ENCODE measurements around the gene LHCGR.

DNA sequence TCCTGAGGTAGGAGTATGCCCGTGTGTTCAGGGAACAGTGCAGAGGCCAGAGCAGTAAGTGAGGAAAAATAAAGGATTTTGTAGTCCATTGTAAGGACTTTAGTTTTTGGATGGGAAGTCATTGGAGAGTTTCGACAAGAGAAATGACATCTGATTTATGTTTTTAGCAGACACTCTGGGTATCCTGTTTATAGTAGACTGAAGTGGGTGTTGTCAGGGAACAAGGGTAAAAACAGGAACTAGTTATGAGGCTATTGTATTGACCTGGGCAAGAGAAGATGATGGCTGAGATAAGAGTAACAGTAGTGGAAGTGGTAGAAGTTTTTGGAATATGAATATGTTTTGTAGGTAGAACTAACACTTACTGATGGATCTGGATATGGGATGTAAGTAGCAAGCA, 78.1 kb downstream of the LHCGR start:
- TF ChIP-seq, protein P1, sequence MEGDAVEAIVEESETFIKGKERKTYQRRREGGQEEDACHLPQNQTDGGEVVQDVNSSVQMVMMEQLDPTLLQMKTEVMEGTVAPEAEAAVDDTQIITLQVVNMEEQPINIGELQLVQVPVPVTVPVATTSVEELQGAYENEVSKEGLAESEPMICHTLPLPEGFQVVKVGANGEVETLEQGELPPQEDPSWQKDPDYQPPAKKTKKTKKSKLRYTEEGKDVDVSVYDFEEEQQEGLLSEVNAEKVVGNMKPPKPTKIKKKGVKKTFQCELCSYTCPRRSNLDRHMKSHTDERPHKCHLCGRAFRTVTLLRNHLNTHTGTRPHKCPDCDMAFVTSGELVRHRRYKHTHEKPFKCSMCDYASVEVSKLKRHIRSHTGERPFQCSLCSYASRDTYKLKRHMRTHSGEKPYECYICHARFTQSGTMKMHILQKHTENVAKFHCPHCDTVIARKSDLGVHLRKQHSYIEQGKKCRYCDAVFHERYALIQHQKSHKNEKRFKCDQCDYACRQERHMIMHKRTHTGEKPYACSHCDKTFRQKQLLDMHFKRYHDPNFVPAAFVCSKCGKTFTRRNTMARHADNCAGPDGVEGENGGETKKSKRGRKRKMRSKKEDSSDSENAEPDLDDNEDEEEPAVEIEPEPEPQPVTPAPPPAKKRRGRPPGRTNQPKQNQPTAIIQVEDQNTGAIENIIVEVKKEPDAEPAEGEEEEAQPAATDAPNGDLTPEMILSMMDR (conservative IDR thresholded peaks at IDR 0.05; ENCODE audit: low read depth in 2 of 2), result no peak
- TF ChIP-seq POLR2AphosphoS5 (IDR thresholded peaks at IDR 0.05; ENCODE audit: low read depth) (no peak), EZH2phosphoT487 (IDR thresholded peaks at IDR 0.05; ENCODE audit: unreplicated experiment) (no peak), EZH2 (IDR thresholded peaks at IDR 0.05; ENCODE audit: low read depth, unreplicated experiment) (no peak), CREB1 (CRISPR knock-in tag; IDR thresholded peaks at IDR 0.05; ENCODE audit: low read depth) (no peak), ZNF331 (CRISPR knock-in tag; IDR thresholded peaks at IDR 0.05; ENCODE audit: low read depth) (no peak), NANOG (IDR thresholded peaks at IDR 0.05; ENCODE audit: borderline replicate concordance) (no peak), JUNB (IDR thresholded peaks at IDR 0.05; ENCODE audit: unreplicated experiment) (no peak)
- TF ChIP-seq, protein P2, sequence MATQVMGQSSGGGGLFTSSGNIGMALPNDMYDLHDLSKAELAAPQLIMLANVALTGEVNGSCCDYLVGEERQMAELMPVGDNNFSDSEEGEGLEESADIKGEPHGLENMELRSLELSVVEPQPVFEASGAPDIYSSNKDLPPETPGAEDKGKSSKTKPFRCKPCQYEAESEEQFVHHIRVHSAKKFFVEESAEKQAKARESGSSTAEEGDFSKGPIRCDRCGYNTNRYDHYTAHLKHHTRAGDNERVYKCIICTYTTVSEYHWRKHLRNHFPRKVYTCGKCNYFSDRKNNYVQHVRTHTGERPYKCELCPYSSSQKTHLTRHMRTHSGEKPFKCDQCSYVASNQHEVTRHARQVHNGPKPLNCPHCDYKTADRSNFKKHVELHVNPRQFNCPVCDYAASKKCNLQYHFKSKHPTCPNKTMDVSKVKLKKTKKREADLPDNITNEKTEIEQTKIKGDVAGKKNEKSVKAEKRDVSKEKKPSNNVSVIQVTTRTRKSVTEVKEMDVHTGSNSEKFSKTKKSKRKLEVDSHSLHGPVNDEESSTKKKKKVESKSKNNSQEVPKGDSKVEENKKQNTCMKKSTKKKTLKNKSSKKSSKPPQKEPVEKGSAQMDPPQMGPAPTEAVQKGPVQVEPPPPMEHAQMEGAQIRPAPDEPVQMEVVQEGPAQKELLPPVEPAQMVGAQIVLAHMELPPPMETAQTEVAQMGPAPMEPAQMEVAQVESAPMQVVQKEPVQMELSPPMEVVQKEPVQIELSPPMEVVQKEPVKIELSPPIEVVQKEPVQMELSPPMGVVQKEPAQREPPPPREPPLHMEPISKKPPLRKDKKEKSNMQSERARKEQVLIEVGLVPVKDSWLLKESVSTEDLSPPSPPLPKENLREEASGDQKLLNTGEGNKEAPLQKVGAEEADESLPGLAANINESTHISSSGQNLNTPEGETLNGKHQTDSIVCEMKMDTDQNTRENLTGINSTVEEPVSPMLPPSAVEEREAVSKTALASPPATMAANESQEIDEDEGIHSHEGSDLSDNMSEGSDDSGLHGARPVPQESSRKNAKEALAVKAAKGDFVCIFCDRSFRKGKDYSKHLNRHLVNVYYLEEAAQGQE (IDR thresholded peaks at IDR 0.05; ENCODE audit: unreplicated experiment), result no peak

Data from GM23338 (cell line).